ENCODE results near the gene ZNF808.
A peak's percentile ranks its signal among the peaks of the same experiment; 100 is the strongest.
"Not testable (repeated sequence)": the region's sequence is repeated elsewhere in the genome, so short reads cannot be mapped to it uniquely, and the experiment has no call there.

Gene ZNF808

DNA sequence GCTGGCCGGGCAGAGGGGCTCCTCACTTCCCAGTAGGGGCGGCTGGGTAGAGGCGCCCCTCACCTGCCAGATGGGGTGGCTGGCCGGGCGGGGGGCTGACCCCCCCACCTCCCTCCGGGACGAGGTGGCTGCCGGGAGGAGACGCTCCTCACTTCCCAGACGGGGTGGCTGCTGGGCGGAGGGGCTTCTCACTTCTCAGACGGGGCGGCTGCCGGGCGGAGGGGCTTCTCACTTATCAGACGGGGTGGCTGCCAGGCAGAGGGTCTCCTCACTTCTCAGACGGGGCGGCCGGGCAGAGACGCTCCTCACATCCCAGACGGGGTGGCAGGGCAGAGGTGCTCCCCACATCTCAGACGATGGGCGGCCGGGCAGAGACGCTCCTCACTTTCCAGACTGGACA, 66.0 kb downstream of the ZNF808 start:
- not testable (repeated sequence) for DNase-seq (ENCODE audit: low spot score)

GRCh38 chr19:52599241-52599640, 71.8 kb downstream of the ZNF808 start:
- DNase-seq (ENCODE audit: low spot score): no peak

DNA sequence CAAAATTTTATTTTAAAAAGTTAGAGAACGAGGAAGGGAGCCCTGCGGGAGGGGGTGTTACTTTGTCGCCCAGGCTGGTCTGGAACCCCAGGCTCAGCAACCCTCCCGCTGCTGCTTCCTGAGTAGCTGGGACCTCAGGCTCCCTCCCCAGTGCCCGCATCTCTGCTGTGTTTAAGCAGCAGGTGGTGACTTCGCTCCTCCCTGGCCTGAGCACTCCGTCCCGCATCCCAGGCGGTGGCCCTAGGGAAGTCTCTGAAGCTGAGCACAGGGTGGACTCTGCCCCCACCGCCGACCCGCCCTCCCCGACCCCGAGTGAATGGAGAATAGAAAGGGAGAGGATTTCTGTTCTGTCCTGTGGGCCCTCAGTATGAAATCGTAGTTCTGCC, 73.2 kb downstream of the ZNF808 start:
- no peak for DNase-seq (ENCODE audit: low spot score)

GRCh38 chr19:52601025-52601973, 73.8 kb downstream of the ZNF808 start:
- DNase-seq (ENCODE audit: low spot score): peak; percentile 96

DNA sequence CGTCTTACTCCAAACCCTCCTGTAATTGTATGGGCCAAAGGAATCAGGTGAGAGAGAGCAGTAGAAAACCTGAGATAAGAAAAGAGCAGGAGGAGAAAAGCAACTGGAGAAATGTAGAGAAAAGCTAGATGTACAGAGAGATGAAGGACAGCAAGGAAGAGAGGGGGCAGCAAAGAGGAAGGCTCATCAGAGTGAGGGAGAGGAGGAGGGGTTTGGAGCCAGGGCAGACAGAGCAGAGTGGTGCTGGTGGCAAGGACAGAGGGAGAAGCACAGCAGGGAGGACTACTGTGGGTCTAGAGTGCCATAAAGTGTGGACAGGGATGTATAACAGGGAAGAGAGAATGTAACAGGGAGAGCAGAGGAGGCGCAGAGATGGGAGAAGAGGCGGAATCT, 74.5 kb downstream of the ZNF808 start:
- DNase-seq (ENCODE audit: low spot score): not testable (repeated sequence)

GRCh38 chr19:52602941-52603340, 75.5 kb downstream of the ZNF808 start:
- DNase-seq (ENCODE audit: low spot score): no peak

DNA sequence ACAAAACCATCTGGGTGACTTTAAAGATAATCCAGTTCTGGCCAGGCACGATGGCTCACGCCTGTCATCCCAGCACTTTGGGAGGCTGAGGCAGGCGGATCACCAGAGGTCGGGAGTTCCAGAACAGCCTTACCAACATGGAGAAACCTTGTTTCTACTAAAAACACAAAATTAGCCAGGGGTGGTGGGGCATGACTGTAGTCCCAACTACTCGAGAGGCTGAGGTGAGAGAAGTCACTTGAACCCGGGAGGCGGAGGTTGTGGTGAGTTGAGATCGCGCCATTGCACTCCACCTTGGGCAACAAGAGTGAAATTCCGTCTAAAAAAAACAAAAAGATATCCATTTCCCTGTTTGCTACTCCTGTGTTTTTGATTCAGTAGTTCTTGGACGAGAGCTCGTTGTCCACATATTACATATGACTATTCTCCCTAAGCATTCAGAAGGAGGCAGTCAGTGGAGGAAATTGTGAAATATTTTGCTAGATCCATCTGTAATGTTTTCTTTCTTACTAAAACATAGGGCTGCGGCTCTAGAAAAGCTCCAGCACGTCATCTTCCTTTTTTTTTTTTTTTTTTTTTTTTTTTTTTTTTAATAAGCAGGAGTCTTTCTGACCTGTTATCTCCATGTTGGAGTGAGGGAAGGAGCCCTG, 76.2 kb downstream of the ZNF808 start:
- peak; percentile 56 for DNase-seq (ENCODE audit: low spot score)
